ENCODE data around the gene DNAJC8. TPM values are rescaled to one million over a fixed set of nuclear protein-coding genes. Genes with fewer than 3 reads are reported as not detected.

DNAJC8 gene
- total RNA-seq, result 100 to 1,000 TPM; 100 to 104 TPM

GRCh38 chr1:28232558-28233263, at the start of gene DNAJC8:
Gene DNAJC8 (minus strand): TSS chr1:28233029. CDS start chr1:28232998, 31 bp downstream.
- ChIA-PET POLR2A (interaction anchor here (0.6 to 2.5 kb wide), 7 partner anchors 14 to 200 kb away, joined by 4 to 10 read pairs (median 5); partner anchors contain the start of genes EYA3 and SESN2), CTCF (interaction anchor here (1.8 to 6.9 kb wide), 2 partner anchors 15 to 24 kb away, joined by 5 to 77 read pairs; no protein-coding TSS in a partner anchor)
- Mint-ChIP-seq H3K27ac (peak within 1 kb of the TSS; percentile 93), H3K36me3 (ENCODE audit: low read depth) (peaks cover 12% of the 10 kb centered on the region), H3K9me3 (no peaks in the 10 kb centered on the region), H3K4me1 (peaks cover 26% of the 10 kb centered on the region), H3K4me3 (peak within 1 kb of the TSS; percentile 98), H3K27me3 (no peaks in the 10 kb centered on the region)
- DNase-seq, result peak; percentile 93

- peaks cover 47% of the 10 kb centered on the region for H3K36me3 Mint-ChIP-seq (ENCODE audit: low read depth)
- POLR2A ChIA-PET, result no interaction called here
- no peak for DNase-seq
- peaks cover 11% of the 10 kb centered on the region for H3K4me1 Mint-ChIP-seq
- H3K27ac Mint-ChIP-seq, result no peak overlapping the region
- no peaks in the 10 kb centered on the region for H3K9me3 Mint-ChIP-seq
- H3K4me3 Mint-ChIP-seq, result no peak overlapping the region
- CTCF ChIA-PET, result no interaction called here
- no peaks in the 10 kb centered on the region for H3K27me3 Mint-ChIP-seq
Observed at GRCh38 chr1:28281608-28282425, 49.0 kb upstream of the DNAJC8 start.

GRCh38 chr1:28280977-28281381, 48.1 kb upstream of the DNAJC8 start:
- Mint-ChIP-seq H3K36me3 (ENCODE audit: low read depth) (peaks cover 47% of the 10 kb centered on the region), H3K4me1 (peaks cover 11% of the 10 kb centered on the region), H3K27ac (no peak overlapping the region), H3K4me3 (no peak overlapping the region), H3K9me3 (no peaks in the 10 kb centered on the region), H3K27me3 (no peaks in the 10 kb centered on the region)
- ChIA-PET POLR2A (interaction anchor here (1.1 to 1.3 kb wide), 2 partner anchors 21 to 25 kb away, joined by 3 to 4 read pairs; partner anchors contain the start of gene SESN2), CTCF (interaction anchor here (1.1 kb wide), 1 partner anchor 32 kb away, joined by 3 read pairs; no protein-coding TSS in a partner anchor)
- no peak for DNase-seq

- H3K27me3 Mint-ChIP-seq, result no peaks in the 10 kb centered on the region
- no peak overlapping the region for H3K4me3 Mint-ChIP-seq
- ChIA-PET CTCF (interaction anchor here (1.1 kb wide), 1 partner anchor 32 kb away, joined by 3 read pairs; no protein-coding TSS in a partner anchor), POLR2A (interaction anchor here (1.1 to 1.3 kb wide), 2 partner anchors 21 to 24 kb away, joined by 3 to 4 read pairs; partner anchors contain the start of gene SESN2)
- peaks cover 11% of the 10 kb centered on the region for H3K4me1 Mint-ChIP-seq
- DNase-seq, result no peak
- H3K9me3 Mint-ChIP-seq, result no peaks in the 10 kb centered on the region
- H3K27ac Mint-ChIP-seq, result no peak overlapping the region
- peaks cover 47% of the 10 kb centered on the region for H3K36me3 Mint-ChIP-seq (ENCODE audit: low read depth)
Observed at GRCh38 chr1:28280501-28280900, 47.7 kb upstream of the DNAJC8 start.

GRCh38 chr1:28279721-28280120, 46.9 kb upstream of the DNAJC8 start:
- H3K36me3 Mint-ChIP-seq (ENCODE audit: low read depth), result peaks cover 51% of the 10 kb centered on the region
- H3K27ac Mint-ChIP-seq, result no peak overlapping the region
- peaks cover 11% of the 10 kb centered on the region for H3K4me1 Mint-ChIP-seq
- no peak for DNase-seq
- no peaks in the 10 kb centered on the region for H3K27me3 Mint-ChIP-seq
- CTCF ChIA-PET, result interaction anchor here (1.1 kb wide), 1 partner anchor 31 kb away, joined by 3 read pairs; no protein-coding TSS in a partner anchor
- no peak overlapping the region for H3K4me3 Mint-ChIP-seq
- H3K9me3 Mint-ChIP-seq, result no peaks in the 10 kb centered on the region
- POLR2A ChIA-PET, result interaction anchor here (0.9 kb wide), 1 partner anchor 20 kb away, joined by 3 read pairs; no protein-coding TSS in a partner anchor

GRCh38 chr1:28278763-28279162, 45.9 kb upstream of the DNAJC8 start:
- CTCF ChIA-PET, result no interaction called here

GRCh38 chr1:28273216-28273860, 40.5 kb upstream of the DNAJC8 start:
- no peak for DNase-seq
- H3K9me3 Mint-ChIP-seq, result no peaks in the 10 kb centered on the region
- CTCF ChIA-PET, result no interaction called here
- H3K27ac Mint-ChIP-seq, result no peak overlapping the region
- peaks cover 41% of the 10 kb centered on the region for H3K36me3 Mint-ChIP-seq (ENCODE audit: low read depth)
- POLR2A ChIA-PET, result interaction anchor here (1.2 to 3.1 kb wide), 2 partner anchors 14 to 308 kb away, joined by 5 to 10 read pairs; partner anchors contain the start of gene SESN2
- H3K4me1 Mint-ChIP-seq, result no peaks in the 10 kb centered on the region
- H3K27me3 Mint-ChIP-seq, result no peaks in the 10 kb centered on the region
- no peak overlapping the region for H3K4me3 Mint-ChIP-seq

More at GRCh38 chr1:28278763-28279162, 45.9 kb upstream of the DNAJC8 start:
- H3K27me3 Mint-ChIP-seq, result no peaks in the 10 kb centered on the region
- no peak overlapping the region for H3K27ac Mint-ChIP-seq
- no peak overlapping the region for H3K4me3 Mint-ChIP-seq
- POLR2A ChIA-PET, result interaction anchor here (0.9 to 1.0 kb wide), 2 partner anchors 19 to 90 kb away, joined by 3 read pairs; no protein-coding TSS in a partner anchor
- no peak for DNase-seq
- H3K4me1 Mint-ChIP-seq, result peaks cover 11% of the 10 kb centered on the region
- H3K9me3 Mint-ChIP-seq, result no peaks in the 10 kb centered on the region
- peaks cover 59% of the 10 kb centered on the region for H3K36me3 Mint-ChIP-seq (ENCODE audit: low read depth)

- no peaks in the 10 kb centered on the region for H3K4me1 Mint-ChIP-seq
- no peak overlapping the region for H3K4me3 Mint-ChIP-seq
- H3K36me3 Mint-ChIP-seq (ENCODE audit: low read depth), result peaks cover 33% of the 10 kb centered on the region
- no peak for DNase-seq
- POLR2A ChIA-PET, result interaction anchor here (0.9 to 3.1 kb wide), 2 partner anchors 11 to 13 kb away, joined by 3 to 10 read pairs; partner anchors contain the start of gene SESN2
- no peaks in the 10 kb centered on the region for H3K9me3 Mint-ChIP-seq
- H3K27me3 Mint-ChIP-seq, result no peaks in the 10 kb centered on the region
- CTCF ChIA-PET, result no interaction called here
- no peak overlapping the region for H3K27ac Mint-ChIP-seq
Observed at GRCh38 chr1:28272215-28272852, 39.5 kb upstream of the DNAJC8 start.

GRCh38 chr1:28269529-28269928, 36.7 kb upstream of the DNAJC8 start:
- ChIA-PET CTCF (interaction anchor here (0.6 to 0.9 kb wide), 2 partner anchors 17 to 90 kb away, joined by 3 to 4 read pairs; no protein-coding TSS in a partner anchor), POLR2A (interaction anchor here (0.6 to 1.5 kb wide), 2 partner anchors 10 to 284 kb away, joined by 3 to 6 read pairs; partner anchors contain the start of gene SESN2)
- H3K27me3 Mint-ChIP-seq, result no peaks in the 10 kb centered on the region
- H3K27ac Mint-ChIP-seq, result no peak overlapping the region
- DNase-seq, result no peak
- peaks cover 27% of the 10 kb centered on the region for H3K36me3 Mint-ChIP-seq (ENCODE audit: low read depth)
- H3K9me3 Mint-ChIP-seq, result no peaks in the 10 kb centered on the region
- H3K4me1 Mint-ChIP-seq, result peaks cover 6% of the 10 kb centered on the region
- no peak overlapping the region for H3K4me3 Mint-ChIP-seq

- no peak overlapping the region for H3K4me3 Mint-ChIP-seq
- no peak overlapping the region for H3K27ac Mint-ChIP-seq
- H3K36me3 Mint-ChIP-seq (ENCODE audit: low read depth), result peaks cover 13% of the 10 kb centered on the region
- H3K9me3 Mint-ChIP-seq, result no peaks in the 10 kb centered on the region
- POLR2A ChIA-PET, result interaction anchor here (12.6 kb wide), 1 partner anchor 20 kb away, joined by 159 read pairs; no protein-coding TSS in a partner anchor
- CTCF ChIA-PET, result interaction anchor here (2.9 kb wide), 1 partner anchor 18 kb away, joined by 11 read pairs; no protein-coding TSS in a partner anchor
- no peaks in the 10 kb centered on the region for H3K27me3 Mint-ChIP-seq
- no peak for DNase-seq
- peaks cover 10% of the 10 kb centered on the region for H3K4me1 Mint-ChIP-seq
Observed at GRCh38 chr1:28267633-28268032, 34.8 kb upstream of the DNAJC8 start.

GRCh38 chr1:28266920-28267322, 34.1 kb upstream of the DNAJC8 start:
- no peak for DNase-seq
- ChIA-PET POLR2A (interaction anchor here (1.0 to 12.6 kb wide), 2 partner anchors 11 to 19 kb away, joined by 3 to 159 read pairs; no protein-coding TSS in a partner anchor), CTCF (interaction anchor here (2.9 kb wide), 1 partner anchor 18 kb away, joined by 11 read pairs; no protein-coding TSS in a partner anchor)
- Mint-ChIP-seq H3K36me3 (ENCODE audit: low read depth) (peaks cover 11% of the 10 kb centered on the region), H3K4me1 (peaks cover 10% of the 10 kb centered on the region), H3K4me3 (no peak overlapping the region), H3K9me3 (no peaks in the 10 kb centered on the region), H3K27ac (no peak overlapping the region), H3K27me3 (no peaks in the 10 kb centered on the region)

GRCh38 chr1:28265577-28265976, 32.7 kb upstream of the DNAJC8 start:
- no peak overlapping the region for H3K27ac Mint-ChIP-seq
- peaks cover 9% of the 10 kb centered on the region for H3K36me3 Mint-ChIP-seq (ENCODE audit: low read depth)
- no peaks in the 10 kb centered on the region for H3K9me3 Mint-ChIP-seq
- ChIA-PET CTCF (no interaction called here), POLR2A (interaction anchor here (12.6 kb wide), 1 partner anchor 18 kb away, joined by 159 read pairs; no protein-coding TSS in a partner anchor)
- no peaks in the 10 kb centered on the region for H3K27me3 Mint-ChIP-seq
- DNase-seq, result no peak
- H3K4me1 Mint-ChIP-seq, result peaks cover 20% of the 10 kb centered on the region
- no peak overlapping the region for H3K4me3 Mint-ChIP-seq

Measured in activated CD4-positive, alpha-beta memory T cell treated with anti-CD3 and anti-CD28 coated beads, Interleukin-2, amount 10 ng/mL, durations not matched to agents 7 days and 5 days (primary cell).